GM10266 (cell line): ENCODE results near the gene SMCO4.

Source experiments
- DNase-seq: peaks from one replicate; pipeline ENCODE4 v3.0.0; 2012; ENCODE audit errors: extremely low spot score
- TF ChIP-seq, protein P1 (sequence below): IDR thresholded peaks from 2 replicates; pipeline ENCODE4 v1.5.1; 2012; ENCODE audit warnings: mild to moderate bottlenecking, low read depth; ENCODE audit not compliant: control insufficient read depth, insufficient read depth; ENCODE audit errors: missing control alignments

Gene SMCO4

DNA sequence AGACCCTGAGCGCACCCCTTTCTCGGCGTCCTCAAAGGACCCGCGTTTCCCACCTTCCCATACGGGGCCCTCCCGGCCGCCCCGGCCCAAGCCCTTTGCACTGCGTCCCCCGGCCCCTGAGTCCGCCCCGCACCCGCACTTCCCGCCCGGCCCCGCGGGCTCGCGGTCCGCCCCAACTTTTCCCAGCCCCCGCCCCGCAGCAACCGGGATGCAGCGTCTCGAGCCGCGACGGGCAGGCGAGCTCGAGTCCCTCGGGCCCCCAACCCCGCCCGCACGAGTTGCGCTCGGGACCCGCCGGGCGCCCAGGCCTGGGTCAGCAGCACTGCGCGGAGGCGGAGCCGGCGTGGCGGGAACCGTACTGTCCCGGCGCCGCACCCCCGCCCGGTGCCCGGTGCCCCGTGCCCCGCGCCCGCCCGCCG, 371 bp downstream of the SMCO4 start:
- peak; percentile 36 for DNase-seq
- TF ChIP-seq, protein P1, sequence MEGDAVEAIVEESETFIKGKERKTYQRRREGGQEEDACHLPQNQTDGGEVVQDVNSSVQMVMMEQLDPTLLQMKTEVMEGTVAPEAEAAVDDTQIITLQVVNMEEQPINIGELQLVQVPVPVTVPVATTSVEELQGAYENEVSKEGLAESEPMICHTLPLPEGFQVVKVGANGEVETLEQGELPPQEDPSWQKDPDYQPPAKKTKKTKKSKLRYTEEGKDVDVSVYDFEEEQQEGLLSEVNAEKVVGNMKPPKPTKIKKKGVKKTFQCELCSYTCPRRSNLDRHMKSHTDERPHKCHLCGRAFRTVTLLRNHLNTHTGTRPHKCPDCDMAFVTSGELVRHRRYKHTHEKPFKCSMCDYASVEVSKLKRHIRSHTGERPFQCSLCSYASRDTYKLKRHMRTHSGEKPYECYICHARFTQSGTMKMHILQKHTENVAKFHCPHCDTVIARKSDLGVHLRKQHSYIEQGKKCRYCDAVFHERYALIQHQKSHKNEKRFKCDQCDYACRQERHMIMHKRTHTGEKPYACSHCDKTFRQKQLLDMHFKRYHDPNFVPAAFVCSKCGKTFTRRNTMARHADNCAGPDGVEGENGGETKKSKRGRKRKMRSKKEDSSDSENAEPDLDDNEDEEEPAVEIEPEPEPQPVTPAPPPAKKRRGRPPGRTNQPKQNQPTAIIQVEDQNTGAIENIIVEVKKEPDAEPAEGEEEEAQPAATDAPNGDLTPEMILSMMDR, result no peak

DNA sequence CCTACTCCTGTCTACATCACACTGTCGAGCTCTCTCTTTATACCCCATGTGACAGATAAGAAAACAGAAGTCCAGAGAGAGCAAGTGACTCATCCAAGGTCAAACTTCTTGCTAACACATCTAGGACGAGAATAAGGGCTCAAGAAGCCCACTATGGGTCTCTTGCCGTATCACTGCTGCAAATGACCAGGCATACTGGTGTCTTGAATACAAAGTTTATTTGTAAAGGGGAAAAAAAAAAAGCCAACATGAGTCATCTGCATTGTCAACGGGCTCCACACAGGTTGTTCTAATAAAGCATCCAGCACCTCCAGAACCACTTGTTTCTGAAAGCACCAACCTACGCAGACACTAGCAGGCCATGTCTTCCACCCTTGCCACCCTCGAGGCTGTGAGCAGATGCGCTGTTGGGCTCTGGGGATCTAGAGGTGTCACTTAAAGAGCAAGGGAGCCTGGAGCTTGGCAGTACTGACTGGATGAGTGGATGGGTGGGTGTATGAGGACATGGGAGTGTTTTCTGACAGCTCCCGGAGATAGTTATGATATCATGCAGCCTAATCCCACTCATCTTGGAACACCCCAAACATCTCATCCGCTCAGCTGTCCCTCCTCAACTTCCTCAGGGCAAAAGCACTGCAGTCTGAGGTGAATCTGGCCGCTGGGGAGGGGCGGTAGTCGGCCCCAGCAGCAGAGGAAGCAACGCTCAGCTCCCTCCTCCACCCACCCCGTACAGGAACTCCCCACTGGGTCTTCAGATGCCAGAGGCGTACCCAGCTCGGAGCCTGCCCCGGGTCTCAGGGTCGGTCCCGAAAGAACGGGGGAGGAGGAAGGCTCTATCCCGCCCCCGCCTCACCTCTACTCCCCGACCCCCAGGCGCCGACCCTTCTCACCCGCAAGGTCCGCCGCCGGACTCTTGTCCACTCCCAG, 1.0 kb downstream of the SMCO4 start:
- TF ChIP-seq, protein P1, result no peak
- peak; percentile 78 for DNase-seq

DNA sequence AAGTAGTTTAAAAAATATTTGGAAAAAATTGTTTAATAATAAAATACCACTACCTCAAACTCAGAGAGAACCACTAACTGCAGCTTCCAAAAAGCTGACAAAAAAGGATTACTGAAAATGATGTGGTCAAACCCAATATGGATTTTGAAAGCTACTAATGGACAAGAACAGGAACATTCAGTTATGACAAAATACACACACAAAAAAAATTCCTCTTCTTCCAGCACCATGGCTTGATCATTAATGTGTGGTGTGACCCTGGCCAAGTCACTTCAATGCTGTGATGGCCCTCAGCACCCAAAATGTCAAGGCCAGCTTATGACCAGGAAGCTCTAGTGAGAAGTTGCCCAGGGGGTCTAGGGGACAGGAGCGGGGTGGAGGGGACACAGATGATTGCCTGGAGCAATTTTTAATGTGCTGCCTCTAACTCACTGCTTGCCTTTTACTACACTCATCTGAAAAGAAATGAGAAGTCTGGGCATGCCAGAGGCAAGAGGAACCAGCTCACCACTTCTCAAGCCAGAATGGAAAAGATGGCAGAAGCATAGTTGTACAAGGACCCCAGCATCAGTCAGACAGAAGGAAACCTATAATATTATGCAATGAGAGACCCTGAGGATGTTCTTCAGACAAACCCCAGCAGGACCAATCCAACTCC, 2.2 kb downstream of the SMCO4 start:
- TF ChIP-seq, protein P1, result no peak
- no peak for DNase-seq

DNA sequence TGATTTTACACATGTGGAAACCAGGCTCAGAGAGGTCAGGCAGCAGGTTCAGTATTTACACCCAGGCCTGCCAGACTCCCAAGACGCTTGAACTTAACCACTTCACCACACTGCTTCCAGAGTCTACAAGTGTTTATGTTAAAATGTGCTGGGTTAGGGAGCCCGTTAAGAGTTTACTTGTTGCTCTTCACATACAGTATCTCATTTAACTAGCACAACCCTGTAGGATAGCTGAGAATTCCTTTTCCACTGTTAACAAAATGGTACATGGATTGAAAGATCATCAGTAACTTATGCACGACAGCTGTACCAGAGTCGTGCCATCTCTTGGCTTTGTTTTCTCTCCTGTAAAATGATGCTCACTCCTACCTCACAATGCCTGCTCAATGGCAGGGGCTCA, 2.9 kb downstream of the SMCO4 start:
- DNase-seq, result no peak
- TF ChIP-seq, protein P1, result no peak

DNA sequence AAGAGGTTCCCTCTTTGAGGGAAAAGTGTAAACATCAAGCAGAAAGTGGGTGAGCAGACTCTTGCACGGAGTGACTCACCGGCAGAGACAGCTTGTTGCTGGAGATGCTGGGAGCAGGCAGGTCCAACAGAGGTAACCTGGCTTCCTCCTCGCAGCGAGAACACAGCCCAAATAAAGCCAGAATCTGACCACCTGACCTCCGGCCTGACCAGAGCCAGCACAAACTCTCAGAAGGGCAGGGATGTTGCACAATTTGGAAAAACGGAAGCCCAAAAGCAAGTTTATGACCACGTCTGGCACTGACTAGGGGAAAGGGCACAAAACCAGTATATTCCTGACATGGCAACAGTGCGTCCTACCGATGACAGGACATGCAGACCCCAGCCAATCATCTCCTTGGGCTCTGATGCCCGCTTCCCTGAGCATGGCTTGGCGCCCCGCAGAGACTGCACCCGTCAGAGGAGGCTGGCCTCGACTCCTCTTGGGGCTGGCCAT, 5.4 kb downstream of the SMCO4 start:
- no peak for DNase-seq
- TF ChIP-seq, protein P1, result no peak

DNA sequence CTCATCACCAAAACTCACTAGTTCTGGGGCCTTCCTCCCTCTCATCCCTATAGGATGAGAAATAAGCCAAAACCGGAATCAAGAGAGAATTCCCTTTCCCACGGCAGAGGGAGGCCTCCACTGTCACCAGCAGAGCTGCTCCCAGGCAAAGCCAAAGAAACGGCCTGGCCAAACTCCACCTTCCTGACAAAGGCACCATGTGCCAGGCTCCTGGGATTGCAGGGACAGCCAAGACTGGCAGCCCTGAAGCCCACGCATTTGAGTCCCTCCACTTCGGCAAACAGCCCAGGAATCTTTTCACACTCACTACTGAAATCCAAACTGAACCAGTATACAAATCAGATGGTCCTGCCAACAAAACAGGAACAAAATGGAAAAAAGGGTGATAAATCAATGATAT, 6.1 kb downstream of the SMCO4 start:
- DNase-seq, result no peak
- TF ChIP-seq, protein P1, result no peak
